K562 (cell line): ENCODE measurements around the gene CCP110. TPM values are rescaled to one million over a fixed set of nuclear protein-coding genes. Genes with fewer than 3 reads are reported as not detected.

Experiments used
- ATAC-seq: fragments of 200-7000 bp; cut with Tn5 transposase; 3 replicates; pipeline ENCODE4 v1.9.1; 2020; ENCODE audit warnings: moderate library complexity
- BruUV-seq: library from RNA; stranded (reverse); fragments of 400-500 nt; replicated peaks from 2 replicates; lab custom pipeline; 2021; lab: Mats Ljungman, UMichigan
- CTCF ChIA-PET: fragments of 300-600 bp; formaldehyde crosslinking; extraction: SDS; loops from one replicate; lab custom pipeline; 2021; ENCODE audit warnings: low intra/inter-chr PET ratio; lab: Yijun Ruan, JAX
- POLR2A ChIA-PET: fragments of 300-600, 350-650 bp; sonication (Branson Sonifier 250); formaldehyde crosslinking; extraction: SDS; loops from one replicate; lab custom pipeline; 2021; ENCODE audit warnings: antibody characterized with exemption, inconsistent platforms; lab: Yijun Ruan, JAX
- DNase-seq, 4 experiments: peaks; one replicate each; pipeline versions ENCODE4 v3.0.0 to v3.0.0-alpha.2; 2011 to 2018; ENCODE audit warnings: low spot score in 3 of 4, mixed read lengths in 3 of 4; ENCODE audit errors: extremely low read depth in 1 of 4
- FAIRE-seq: peaks from 2 replicates; lab custom pipeline; 2011; peaks lifted over from hg19 to GRCh38; lab: Jason Lieb, UNC
- H2AFZ ChIP-seq: 2 replicates; pipeline ENCODE4 v1.6.0; 2011; ENCODE audit warnings: low read depth, low read length, control low read depth, inconsistent platforms
- H3K27ac ChIP-seq: fragments of 200-600 bp; 3 replicates; pipeline ENCODE4 v1.8.0; 2011; ENCODE audit warnings: low read depth, mild to moderate bottlenecking, control low read depth, inconsistent platforms, low read length, moderate library complexity, mixed read lengths; ENCODE audit errors: extremely low read depth
- H3K27me3 ChIP-seq, 2 experiments: fragments of 300-600 bp in 1 of 2; 2 replicates in 1 of 2; 3 replicates in 1 of 2; pipeline versions ENCODE4 v1.6.0 to v1.8.0; 2011; ENCODE audit warnings: inconsistent platforms in 2 of 2, low read length in 2 of 2, mild to moderate bottlenecking in 1 of 2, mixed read lengths in 1 of 2, moderate library complexity in 1 of 2; ENCODE audit not compliant: control insufficient read depth in 2 of 2, insufficient read depth in 2 of 2
- H3K36me3 ChIP-seq: fragments of 300-600 bp; 3 replicates; pipeline ENCODE4 v1.8.0; 2011; ENCODE audit warnings: mild to moderate bottlenecking, low read length, inconsistent platforms; ENCODE audit not compliant: control insufficient read depth, insufficient read depth
- H3K4me1 ChIP-seq, 2 experiments: fragments of 200-600 bp in 1 of 2; replicated peaks in 1 of 2; 2 replicates in 1 of 2; 3 replicates in 1 of 2; pipeline versions ENCODE4 v1.5.1 to v1.8.0; 2011; ENCODE audit warnings: inconsistent platforms in 2 of 2, low read length in 2 of 2, mild to moderate bottlenecking in 1 of 2, mixed read lengths in 1 of 2, moderate library complexity in 1 of 2; ENCODE audit not compliant: control insufficient read depth in 2 of 2, insufficient read depth in 2 of 2
- H3K4me2 ChIP-seq: 2 replicates; pipeline ENCODE4 v1.6.1; 2011; ENCODE audit warnings: low read length, control low read depth, inconsistent platforms, mixed read lengths; ENCODE audit not compliant: insufficient read depth
- H3K4me3 ChIP-seq: fragments of 200-600 bp; sonication (generic), shearing (Covaris generic); 2 replicates; pipeline ENCODE4 v1.5.1; 2016; ENCODE audit warnings: control low read depth, inconsistent platforms
- H3K79me2 ChIP-seq: fragments of 200-600 bp; 3 replicates; pipeline ENCODE4 v1.8.0; 2011; ENCODE audit warnings: low read length, inconsistent platforms; ENCODE audit not compliant: control insufficient read depth, insufficient read depth
- H3K9ac ChIP-seq, 2 experiments: 2 replicates each; pipeline versions ENCODE4 v1.6.0 to v1.6.1; 2011; ENCODE audit warnings: low read depth in 2 of 2, low read length in 2 of 2, control low read depth in 1 of 2, inconsistent platforms in 1 of 2, mild to moderate bottlenecking in 1 of 2, mixed read lengths in 1 of 2; ENCODE audit not compliant: insufficient read depth in 1 of 2
- H3K9me1 ChIP-seq: one replicate; pipeline ENCODE4 v1.6.0; 2011; ENCODE audit warnings: inconsistent platforms, mild to moderate bottlenecking, low read length, moderate library complexity; ENCODE audit not compliant: control insufficient read depth, insufficient read depth
- H3K9me3 ChIP-seq: replicated peaks from 2 replicates; pipeline ENCODE4 v1.5.1; 2011; ENCODE audit warnings: low read depth, low read length, inconsistent platforms; ENCODE audit not compliant: control insufficient read depth, insufficient read depth
- H4K20me1 ChIP-seq: replicated peaks from 2 replicates; pipeline ENCODE4 v1.6.1; 2011; ENCODE audit warnings: low read length, inconsistent platforms, mixed read lengths; ENCODE audit not compliant: control insufficient read depth, insufficient read depth
- COPS2 ChIP-seq: fragments of 450-650 bp; conservative IDR thresholded peaks from 2 replicates; pipeline ENCODE4 v1.6.1; 2016; ENCODE audit warnings: mild to moderate bottlenecking, moderate library complexity
- ESRRA ChIP-seq: fragments of 450-650 bp; IDR thresholded peaks from 2 replicates; pipeline ENCODE4 v1.6.1; 2014; ENCODE audit warnings: low read depth, mild to moderate bottlenecking, moderate library complexity, borderline replicate concordance
- GATAD2B ChIP-seq: fragments of 450-650 bp; IDR thresholded peaks from 2 replicates; pipeline ENCODE4 v1.6.1; 2017; ENCODE audit warnings: mild to moderate bottlenecking, borderline replicate concordance
- HNRNPK ChIP-seq: fragments of 200-400 bp; formaldehyde crosslinking; IDR thresholded peaks from one replicate; pipeline ENCODE4 v1.6.1; 2018; ENCODE audit warnings: mild to moderate bottlenecking, low read depth, low read length; ENCODE audit not compliant: poor library complexity, severe bottlenecking
- MCM3 ChIP-seq: fragments of 450-650 bp; IDR thresholded peaks from 2 replicates; pipeline ENCODE4 v1.6.1; 2016
- MIER1 ChIP-seq: fragments of 450-650 bp; IDR thresholded peaks from 2 replicates; pipeline ENCODE4 v1.6.1; 2016; ENCODE audit warnings: antibody characterized with exemption, mild to moderate bottlenecking, low read depth
- MTA1 ChIP-seq: fragments of 450-650 bp; IDR thresholded peaks from 2 replicates; pipeline ENCODE4 v1.6.1; 2017; ENCODE audit warnings: borderline replicate concordance
- OTX1 ChIP-seq: fragments of 450-650 bp; formaldehyde crosslinking; IDR thresholded peaks from 2 replicates; pipeline ENCODE4 v1.4.0; 2022; ENCODE audit warnings: mild to moderate bottlenecking
- SNRNP70 ChIP-seq: fragments of 200-400 bp; formaldehyde crosslinking; optimal IDR thresholded peaks from 2 replicates; pipeline ENCODE3; 2017; ENCODE audit warnings: low read depth, low read length
- TEAD2 ChIP-seq: fragments of 450-650 bp; IDR thresholded peaks from 2 replicates; pipeline ENCODE4 v1.6.1; 2016; ENCODE audit warnings: missing genetic modification characterization, control low read depth, missing compliant biosample characterization
- WGBS: fragments of 100-300 bp; shearing (Covaris generic); methylation state at CpG from one replicate; pipeline ENCODE4 v1.1.6; 2016; ENCODE audit warnings: low coverage, mixed read lengths; ENCODE audit not compliant: insufficient coverage; ENCODE audit errors: missing lambda C conversion rate; 5-methylcytosine and 5-hydroxymethylcytosine counted together
- in situ Hi-C: fragments of 300-500 bp; cut with MboI; formaldehyde crosslinking; loops from 4 replicates; pipeline ENCODE4 v1.15.0; 2018; ENCODE audit warnings: inconsistent platforms, mixed read lengths
- intact Hi-C: fragments of 100-400 bp; cut with micrococcal nuclease; formaldehyde crosslinking; loops from 2 replicates; pipeline ENCODE4 v1.14.2; 2022
- polyA plus RNA-seq, 8 experiments: library from polyadenylated mRNA; depleted of rRNA in 4 of 8; stranded (reverse) in 5 of 8; unstranded in 3 of 8; fragments of >200 nt; fragmentation: Nextera tagmentation in 2 of 8; fragmentation: Illumina TruSeq in 1 of 8; extraction: Ambion mirVana in 2 of 8; extraction: Trizol in 1 of 8; gene quantifications; 2 replicates each; pipeline versions ENCODE4 v1.2.1 to v1.2.3, GENCODE V29; 2011 to 2014; ENCODE audit warnings: inconsistent platforms in 1 of 8, missing spikeins in 1 of 8
- total RNA-seq, 7 experiments: library from RNA; depleted of rRNA in 6 of 7; stranded (reverse); fragments of >200 nt in 6 of 7; fragmentation: Illumina TruSeq in 2 of 7; extraction: Trizol in 2 of 7; gene quantifications; 2 replicates each; pipeline versions ENCODE4 v1.2.1 to v1.2.3, GENCODE V29; 2011 to 2021; ENCODE audit warnings: low replicate concordance in 1 of 7
- TF ChIP-seq, protein P1 (sequence below): IDR thresholded peaks from 2 replicates; pipeline ENCODE4 v1.6.1; 2016; ENCODE audit warnings: missing genetic modification characterization, missing compliant biosample characterization
- TF ChIP-seq, protein P2 (sequence below): fragments of 450-650 bp; IDR thresholded peaks from 2 replicates; pipeline ENCODE4 v1.6.1; 2018; ENCODE audit warnings: mild to moderate bottlenecking, low read depth; ENCODE audit not compliant: partially characterized antibody
- TF ChIP-seq, protein P3 (sequence below): IDR thresholded peaks from 3 replicates; pipeline ENCODE4 v1.6.1; 2011; ENCODE audit warnings: borderline replicate concordance, mild to moderate bottlenecking; ENCODE audit not compliant: insufficient read length, insufficient read depth
- TF ChIP-seq, protein P4 (sequence below), 2 experiments: fragments of 450-650 bp; conservative IDR thresholded peaks; 2 replicates each; pipeline ENCODE4 v1.6.1; 2017; ENCODE audit warnings: mild to moderate bottlenecking in 2 of 2, moderate library complexity in 2 of 2

Gene CCP110
- total and polyA plus RNA-seq, 9 of the 15 experiments (the other 6 are each of a cell fraction or from before 2014, with no cell fraction given), result 3.5 to 16.1 (median 12.1) TPM

DNA sequence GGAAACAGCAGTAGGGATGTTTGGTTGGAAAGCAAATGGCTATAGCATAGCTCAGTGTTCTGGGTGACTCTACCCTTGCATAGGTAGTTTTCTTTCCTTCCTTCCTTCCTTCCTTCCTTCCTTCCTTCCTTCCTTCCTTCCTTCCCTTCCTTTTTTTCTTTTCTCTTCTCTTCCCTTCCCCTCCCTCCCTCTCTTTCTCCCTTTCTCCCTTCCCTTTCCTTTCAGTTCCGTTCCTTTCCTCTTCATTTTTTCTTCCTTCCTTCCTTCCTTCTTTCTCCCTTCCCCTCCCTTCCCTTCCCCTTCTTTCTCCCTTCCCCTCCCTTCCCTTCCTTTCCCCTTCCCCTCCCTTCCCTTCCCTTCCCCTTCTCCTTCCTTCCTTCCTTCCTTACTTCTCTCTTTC is 33.1 kb upstream of the CCP110 start:
- ATAC-seq (no peak), DNase-seq (no peak), FAIRE-seq (no peak)
- H3K9ac ChIP-seq, result no peak overlapping the region
- H3K27ac ChIP-seq, result no peak overlapping the region
- H2AFZ ChIP-seq, result peak overlapping the region; percentile 59; the same call in 1 of the 2 replicates
- intact Hi-C loops, result no loop called here
- H3K4me2 ChIP-seq, result no peak overlapping the region
- H3K9me3 ChIP-seq, result no peaks in the 10 kb centered on the region
- no peaks in the 10 kb centered on the region for H4K20me1 ChIP-seq
- TF ChIP-seq, protein P1, sequence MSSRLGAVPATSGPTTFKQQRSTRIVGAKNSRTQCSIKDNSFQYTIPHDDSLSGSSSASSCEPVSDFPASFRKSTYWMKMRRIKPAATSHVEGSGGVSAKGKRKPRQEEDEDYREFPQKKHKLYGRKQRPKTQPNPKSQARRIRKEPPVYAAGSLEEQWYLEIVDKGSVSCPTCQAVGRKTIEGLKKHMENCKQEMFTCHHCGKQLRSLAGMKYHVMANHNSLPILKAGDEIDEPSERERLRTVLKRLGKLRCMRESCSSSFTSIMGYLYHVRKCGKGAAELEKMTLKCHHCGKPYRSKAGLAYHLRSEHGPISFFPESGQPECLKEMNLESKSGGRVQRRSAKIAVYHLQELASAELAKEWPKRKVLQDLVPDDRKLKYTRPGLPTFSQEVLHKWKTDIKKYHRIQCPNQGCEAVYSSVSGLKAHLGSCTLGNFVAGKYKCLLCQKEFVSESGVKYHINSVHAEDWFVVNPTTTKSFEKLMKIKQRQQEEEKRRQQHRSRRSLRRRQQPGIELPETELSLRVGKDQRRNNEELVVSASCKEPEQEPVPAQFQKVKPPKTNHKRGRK (tag), result peak; percentile 88
- no peak for TF ChIP-seq COPS2
- no peak for TF ChIP-seq SNRNP70
- 0 out of 2 replicates have a peak, but pooled peaks have one; percentile 29 for TF ChIP-seq MIER1
- TF ChIP-seq ESRRA, result no peak
- TF ChIP-seq MTA1, result 0 out of 2 replicates have a peak, but pooled peaks have one; percentile 31
- no peak for TF ChIP-seq HNRNPK
- TF ChIP-seq TEAD2 (tag), result no peak
- no peak for TF ChIP-seq GATAD2B
- TF ChIP-seq, protein P2, sequence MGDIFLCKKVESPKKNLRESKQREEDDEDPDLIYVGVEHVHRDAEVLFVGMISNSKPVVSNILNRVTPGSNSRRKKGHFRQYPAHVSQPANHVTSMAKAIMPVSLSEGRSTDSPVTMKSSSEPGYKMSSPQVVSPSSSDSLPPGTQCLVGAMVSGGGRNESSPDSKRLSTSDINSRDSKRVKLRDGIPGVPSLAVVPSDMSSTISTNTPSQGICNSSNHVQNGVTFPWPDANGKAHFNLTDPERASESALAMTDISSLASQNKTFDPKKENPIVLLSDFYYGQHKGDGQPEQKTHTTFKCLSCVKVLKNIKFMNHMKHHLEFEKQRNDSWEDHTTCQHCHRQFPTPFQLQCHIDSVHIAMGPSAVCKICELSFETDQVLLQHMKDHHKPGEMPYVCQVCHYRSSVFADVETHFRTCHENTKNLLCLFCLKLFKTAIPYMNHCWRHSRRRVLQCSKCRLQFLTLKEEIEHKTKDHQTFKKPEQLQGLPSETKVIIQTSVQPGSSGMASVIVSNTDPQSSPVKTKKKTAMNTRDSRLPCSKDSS, result peak; percentile 44
- no peak for TF ChIP-seq MCM3
- peak; percentile 25; the same call in 1 of the 2 replicates for TF ChIP-seq OTX1 (CRISPR knock-in tag)
- TF ChIP-seq, protein P3, sequence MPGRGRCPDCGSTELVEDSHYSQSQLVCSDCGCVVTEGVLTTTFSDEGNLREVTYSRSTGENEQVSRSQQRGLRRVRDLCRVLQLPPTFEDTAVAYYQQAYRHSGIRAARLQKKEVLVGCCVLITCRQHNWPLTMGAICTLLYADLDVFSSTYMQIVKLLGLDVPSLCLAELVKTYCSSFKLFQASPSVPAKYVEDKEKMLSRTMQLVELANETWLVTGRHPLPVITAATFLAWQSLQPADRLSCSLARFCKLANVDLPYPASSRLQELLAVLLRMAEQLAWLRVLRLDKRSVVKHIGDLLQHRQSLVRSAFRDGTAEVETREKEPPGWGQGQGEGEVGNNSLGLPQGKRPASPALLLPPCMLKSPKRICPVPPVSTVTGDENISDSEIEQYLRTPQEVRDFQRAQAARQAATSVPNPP, result no peak
- TF ChIP-seq, protein P4, sequence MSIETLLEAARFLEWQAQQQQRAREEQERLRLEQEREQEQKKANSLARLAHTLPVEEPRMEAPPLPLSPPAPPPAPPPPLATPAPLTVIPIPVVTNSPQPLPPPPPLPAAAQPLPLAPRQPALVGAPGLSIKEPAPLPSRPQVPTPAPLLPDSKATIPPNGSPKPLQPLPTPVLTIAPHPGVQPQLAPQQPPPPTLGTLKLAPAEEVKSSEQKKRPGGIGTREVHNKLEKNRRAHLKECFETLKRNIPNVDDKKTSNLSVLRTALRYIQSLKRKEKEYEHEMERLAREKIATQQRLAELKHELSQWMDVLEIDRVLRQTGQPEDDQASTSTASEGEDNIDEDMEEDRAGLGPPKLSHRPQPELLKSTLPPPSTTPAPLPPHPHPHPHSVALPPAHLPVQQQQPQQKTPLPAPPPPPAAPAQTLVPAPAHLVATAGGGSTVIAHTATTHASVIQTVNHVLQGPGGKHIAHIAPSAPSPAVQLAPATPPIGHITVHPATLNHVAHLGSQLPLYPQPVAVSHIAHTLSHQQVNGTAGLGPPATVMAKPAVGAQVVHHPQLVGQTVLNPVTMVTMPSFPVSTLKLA (conservative IDR thresholded peaks at IDR 0.05), result no peak
- in situ Hi-C loops, result no loop called here
- peaks cover 7% of the 10 kb centered on the region; the same call in 1 of the 3 replicates for H3K79me2 ChIP-seq
- ChIA-PET CTCF (no interaction called here), POLR2A (interaction anchor here (0.6 to 1.4 kb wide), 3 partner anchors 8 to 13 kb away, joined by 3 to 6 read pairs (median 3); no protein-coding TSS in a partner anchor)
- no peak overlapping the region for H3K4me3 ChIP-seq
- H3K9me1 ChIP-seq, result peaks cover 2% of the 10 kb centered on the region
- H3K36me3 ChIP-seq, result no peaks in the 10 kb centered on the region
- WGBS, result 7% methylated on average over 1 of the region's 1 CpG
- no TSS peak for BruUV-seq
- H3K27me3 ChIP-seq, result no peaks in the 10 kb centered on the region
- peaks cover 34 to 41% of the 10 kb centered on the region in 2 experiments for H3K4me1 ChIP-seq
